Liver (tissue), 9 donors: ENCODE results near the gene FEM1C. TPM values are rescaled to one million over a fixed set of nuclear protein-coding genes. Genes with fewer than 3 reads are reported as not detected.

ENCODE experiments used
- DNase-seq: peaks from one replicate; pipeline ENCODE4 v3.0.0-alpha.2; 2017; ENCODE audit warnings: low spot score
- H3K27ac ChIP-seq, 2 donors: one replicate each; pipeline ENCODE4 v1.7.0; 2013; ENCODE audit warnings: inconsistent platforms in 2 of 2, low read length in 2 of 2, control low read depth in 1 of 2, low read depth in 1 of 2, mild to moderate bottlenecking in 1 of 2
- H3K27me3 ChIP-seq, 4 donors: one replicate each; pipeline versions ENCODE4 v1.6.1 to v1.7.0; 2013; ENCODE audit warnings: low read length in 3 of 4, inconsistent platforms in 1 of 4, mild to moderate bottlenecking in 1 of 4, moderate library complexity in 1 of 4; ENCODE audit not compliant: control insufficient read depth in 4 of 4, insufficient read depth in 4 of 4
- H3K36me3 ChIP-seq, 4 donors: one replicate each; pipeline versions ENCODE4 v1.6.1 to v1.7.0; 2013; ENCODE audit warnings: low read length in 3 of 4, mild to moderate bottlenecking in 3 of 4, low read depth in 1 of 4, moderate library complexity in 1 of 4; ENCODE audit not compliant: control insufficient read depth in 4 of 4, insufficient read depth in 3 of 4
- H3K4me1 ChIP-seq, 4 donors: one replicate each; pipeline versions ENCODE4 v1.6.1 to v1.7.0; 2013; ENCODE audit warnings: low read length in 3 of 4, mild to moderate bottlenecking in 3 of 4, moderate library complexity in 1 of 4; ENCODE audit not compliant: control insufficient read depth in 4 of 4, insufficient read depth in 4 of 4
- H3K4me3 ChIP-seq, 3 donors: one replicate each; pipeline versions ENCODE4 v1.6.1 to v1.7.0; 2013; ENCODE audit warnings: low read length in 3 of 3, control low read depth in 1 of 3, low read depth in 1 of 3, mild to moderate bottlenecking in 1 of 3
- H3K9ac ChIP-seq, 2 donors: one replicate each; pipeline ENCODE4 v1.7.0; 2013; ENCODE audit warnings: low read length in 2 of 2, mild to moderate bottlenecking in 2 of 2, moderate library complexity in 2 of 2, control low read depth in 1 of 2, low read depth in 1 of 2
- H3K9me3 ChIP-seq, 4 donors: one replicate each; pipeline versions ENCODE4 v1.6.1 to v1.7.0; 2013; ENCODE audit warnings: low read length in 3 of 4; ENCODE audit not compliant: control insufficient read depth in 4 of 4
- CTCF ChIP-seq: fragments of 150-350 bp; IDR thresholded peaks from 2 replicates; pipeline ENCODE4 v1.5.1; 2017; ENCODE audit warnings: improper control_type of control experiment, low read depth, low read length; ENCODE audit not compliant: missing input control
- EGR1 ChIP-seq, 2 donors: IDR thresholded peaks; 2 replicates each; pipeline ENCODE4 v1.6.1; 2016 to 2018; ENCODE audit warnings: antibody characterized with exemption in 2 of 2, low read depth in 2 of 2
- FOXA1 ChIP-seq: IDR thresholded peaks from 2 replicates; pipeline ENCODE4 v1.6.1; 2016; ENCODE audit warnings: antibody characterized with exemption
- FOXA2 ChIP-seq: IDR thresholded peaks from 2 replicates; pipeline ENCODE4 v1.6.1; 2016; ENCODE audit warnings: antibody characterized with exemption
- GABPA ChIP-seq, 2 donors: IDR thresholded peaks in 1 of 2; conservative IDR thresholded peaks in 1 of 2; 2 replicates each; pipeline ENCODE4 v1.6.1; 2016; ENCODE audit warnings: antibody characterized with exemption in 2 of 2, mild to moderate bottlenecking in 1 of 2, moderate library complexity in 1 of 2
- HNF4G ChIP-seq: IDR thresholded peaks from 2 replicates; pipeline ENCODE4 v1.6.1; 2016; ENCODE audit warnings: antibody characterized with exemption
- JUND ChIP-seq, 2 donors: IDR thresholded peaks; 2 replicates each; pipeline ENCODE4 v1.6.1; 2016; ENCODE audit warnings: antibody characterized with exemption in 2 of 2
- NR2F2 ChIP-seq: IDR thresholded peaks from 2 replicates; pipeline ENCODE4 v1.6.1; 2016; ENCODE audit warnings: antibody characterized with exemption
- RAD21 ChIP-seq, 2 donors: IDR thresholded peaks; 2 replicates each; pipeline ENCODE4 v1.6.1; 2016; ENCODE audit warnings: antibody characterized with exemption in 2 of 2, mild to moderate bottlenecking in 2 of 2
- REST ChIP-seq: IDR thresholded peaks from 2 replicates; pipeline ENCODE4 v1.6.1; 2016; ENCODE audit warnings: antibody characterized with exemption, mild to moderate bottlenecking
- RXRA ChIP-seq, 2 donors: IDR thresholded peaks; 2 replicates each; pipeline ENCODE4 v1.6.1; 2017 to 2018; ENCODE audit warnings: antibody characterized with exemption in 2 of 2, mild to moderate bottlenecking in 1 of 2
- SP1 ChIP-seq: IDR thresholded peaks from 2 replicates; pipeline ENCODE4 v1.6.1; 2018; ENCODE audit warnings: antibody characterized with exemption, mild to moderate bottlenecking
- TAF1 ChIP-seq: conservative IDR thresholded peaks from 2 replicates; pipeline ENCODE4 v1.6.1; 2016; ENCODE audit warnings: antibody characterized with exemption, mild to moderate bottlenecking
- YY1 ChIP-seq: IDR thresholded peaks from 2 replicates; pipeline ENCODE4 v1.6.1; 2016; ENCODE audit warnings: antibody characterized with exemption, mild to moderate bottlenecking
- WGBS: extraction: QIAGEN DNeasy Blood & Tissue Kit; methylation state at CpG from one replicate; pipeline ENCODE4 v1.1.7; 2013; 5-methylcytosine and 5-hydroxymethylcytosine counted together
- polyA plus RNA-seq, 2 donors: library from polyadenylated mRNA; stranded (reverse) in 1 of 2; unstranded in 1 of 2; fragments of 200-250 nt in 1 of 2; fragments of >200 nt in 1 of 2; fragmentation: Nextera tagmentation in 1 of 2; extraction: Ambion mirVana in 1 of 2; gene quantifications; one replicate each; pipeline versions ENCODE4 v1.2.1 to v1.2.3, GENCODE V29; 2013 to 2015
- total RNA-seq, 2 donors: library from RNA; depleted of rRNA; stranded (reverse); fragments of >200 nt; gene quantifications; one replicate each; pipeline ENCODE4 v1.2.3, GENCODE V29; 2014
- TF ChIP-seq, protein P1 (sequence below): IDR thresholded peaks from 2 replicates; pipeline ENCODE4 v1.6.1; 2016; ENCODE audit warnings: antibody characterized with exemption
- donor health status: healthy.
- donor health status: healthy.
- donor health status: healthy.
- donor health status: healthy.
- donor health status: healthy.

FEM1C gene
- total and polyA plus RNA-seq, 4 donors = 3.4 to 14.3 (median 8.8) TPM

- no peak for TF ChIP-seq REST
Observed at GRCh38 chr5:115526604-115527003, 18.0 kb downstream of the FEM1C start (continued).

DNA sequence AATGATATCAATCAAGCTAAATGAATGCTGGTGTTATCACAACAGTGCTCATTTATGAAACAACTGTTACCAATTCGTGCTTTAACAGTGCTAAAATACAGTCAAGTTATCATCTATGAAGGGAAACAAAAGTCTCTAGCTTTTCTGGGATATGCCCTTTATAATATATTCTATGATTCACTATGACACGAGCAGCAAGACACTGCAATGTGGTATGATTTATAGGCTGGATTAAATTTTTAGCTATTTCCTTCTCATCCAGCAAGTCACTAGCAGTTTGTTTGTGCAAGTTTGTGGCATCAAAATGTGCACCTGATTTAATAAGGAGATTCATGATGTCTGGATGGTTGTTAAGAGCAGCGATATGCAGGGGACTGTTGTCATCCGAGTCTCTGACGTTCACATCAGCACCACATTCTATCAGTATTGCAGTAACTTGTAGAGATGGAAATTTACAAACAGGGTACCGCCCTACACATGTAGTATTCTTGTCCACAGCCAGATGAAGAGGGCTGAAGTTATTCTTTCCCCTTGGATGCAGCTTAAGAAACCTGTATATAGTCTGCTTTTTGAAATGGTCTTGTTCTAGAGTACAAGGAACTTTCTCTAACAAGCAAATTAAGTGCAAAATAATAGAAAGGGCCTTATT lies 20.3 kb downstream of the FEM1C start:
- Histone ChIP-seq H3K4me3 (no peak overlapping the region), H3K9me3 (no peaks in the 10 kb centered on the region), H3K27ac (no peak overlapping the region), H3K4me1 (peaks cover 0 to 7% (median 2%) of the 10 kb centered on the region in 4 donors), H3K9ac (no peak overlapping the region), H3K36me3 (peaks cover 1 to 20% (median 14%) of the 10 kb centered on the region in 4 donors), H3K27me3 (no peaks in the 10 kb centered on the region)
- DNase-seq = no peak
- TF ChIP-seq EGR1 (IDR thresholded peaks at IDR 0.05; ENCODE audit: low read depth in 2 of 2) (no peak), TAF1 (no peak), CTCF (no peak), RXRA (IDR thresholded peaks at IDR 0.05) (no peak), HNF4G (no peak), REST (no peak), NR2F2 (no peak), JUND (IDR thresholded peaks at IDR 0.05) (no peak), SP1 (no peak), GABPA (IDR thresholded peaks at IDR 0.05 in 1 of 2, conservative IDR thresholded peaks at IDR 0.05 in 1 of 2) (no peak), FOXA1 (no peak), YY1 (no peak), FOXA2 (no peak), RAD21 (IDR thresholded peaks at IDR 0.05) (no peak)
- TF ChIP-seq, protein P1, sequence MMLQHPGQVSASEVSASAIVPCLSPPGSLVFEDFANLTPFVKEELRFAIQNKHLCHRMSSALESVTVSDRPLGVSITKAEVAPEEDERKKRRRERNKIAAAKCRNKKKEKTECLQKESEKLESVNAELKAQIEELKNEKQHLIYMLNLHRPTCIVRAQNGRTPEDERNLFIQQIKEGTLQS = no peak
- WGBS = 90% methylated on average over 6 of the region's 6 CpGs
